ENCODE results near the gene ACP2.
A peak's percentile ranks its signal among the peaks of the same experiment; 100 is the strongest.

Gene ACP2, protein sequence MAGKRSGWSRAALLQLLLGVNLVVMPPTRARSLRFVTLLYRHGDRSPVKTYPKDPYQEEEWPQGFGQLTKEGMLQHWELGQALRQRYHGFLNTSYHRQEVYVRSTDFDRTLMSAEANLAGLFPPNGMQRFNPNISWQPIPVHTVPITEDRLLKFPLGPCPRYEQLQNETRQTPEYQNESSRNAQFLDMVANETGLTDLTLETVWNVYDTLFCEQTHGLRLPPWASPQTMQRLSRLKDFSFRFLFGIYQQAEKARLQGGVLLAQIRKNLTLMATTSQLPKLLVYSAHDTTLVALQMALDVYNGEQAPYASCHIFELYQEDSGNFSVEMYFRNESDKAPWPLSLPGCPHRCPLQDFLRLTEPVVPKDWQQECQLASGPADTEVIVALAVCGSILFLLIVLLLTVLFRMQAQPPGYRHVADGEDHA
- long read RNA-seq, transcript ACP2-201 (11 exons, 2,203 nt): major isoform, 27 of 40 reads
- long read RNA-seq, partial matches to known transcripts: 0 of 40 reads
- long read RNA-seq, other reads (novel, unspliced or antisense): 11 of 40 reads

- H3K27ac ChIP-seq (replicated peaks): peak within 1 kb of the TSS; percentile 93
- TF ChIP-seq GABPA (IDR thresholded peaks at IDR 0.05; ENCODE audit: low read depth): peak; percentile 99
- TF ChIP-seq, protein P1, sequence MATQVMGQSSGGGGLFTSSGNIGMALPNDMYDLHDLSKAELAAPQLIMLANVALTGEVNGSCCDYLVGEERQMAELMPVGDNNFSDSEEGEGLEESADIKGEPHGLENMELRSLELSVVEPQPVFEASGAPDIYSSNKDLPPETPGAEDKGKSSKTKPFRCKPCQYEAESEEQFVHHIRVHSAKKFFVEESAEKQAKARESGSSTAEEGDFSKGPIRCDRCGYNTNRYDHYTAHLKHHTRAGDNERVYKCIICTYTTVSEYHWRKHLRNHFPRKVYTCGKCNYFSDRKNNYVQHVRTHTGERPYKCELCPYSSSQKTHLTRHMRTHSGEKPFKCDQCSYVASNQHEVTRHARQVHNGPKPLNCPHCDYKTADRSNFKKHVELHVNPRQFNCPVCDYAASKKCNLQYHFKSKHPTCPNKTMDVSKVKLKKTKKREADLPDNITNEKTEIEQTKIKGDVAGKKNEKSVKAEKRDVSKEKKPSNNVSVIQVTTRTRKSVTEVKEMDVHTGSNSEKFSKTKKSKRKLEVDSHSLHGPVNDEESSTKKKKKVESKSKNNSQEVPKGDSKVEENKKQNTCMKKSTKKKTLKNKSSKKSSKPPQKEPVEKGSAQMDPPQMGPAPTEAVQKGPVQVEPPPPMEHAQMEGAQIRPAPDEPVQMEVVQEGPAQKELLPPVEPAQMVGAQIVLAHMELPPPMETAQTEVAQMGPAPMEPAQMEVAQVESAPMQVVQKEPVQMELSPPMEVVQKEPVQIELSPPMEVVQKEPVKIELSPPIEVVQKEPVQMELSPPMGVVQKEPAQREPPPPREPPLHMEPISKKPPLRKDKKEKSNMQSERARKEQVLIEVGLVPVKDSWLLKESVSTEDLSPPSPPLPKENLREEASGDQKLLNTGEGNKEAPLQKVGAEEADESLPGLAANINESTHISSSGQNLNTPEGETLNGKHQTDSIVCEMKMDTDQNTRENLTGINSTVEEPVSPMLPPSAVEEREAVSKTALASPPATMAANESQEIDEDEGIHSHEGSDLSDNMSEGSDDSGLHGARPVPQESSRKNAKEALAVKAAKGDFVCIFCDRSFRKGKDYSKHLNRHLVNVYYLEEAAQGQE (IDR thresholded peaks at IDR 0.05; ENCODE audit: insufficient replicate concordance, low read depth): peak; percentile 76
- TF ChIP-seq SPI1 (IDR thresholded peaks at IDR 0.05; ENCODE audit: borderline replicate concordance, low read depth): no peak; the same call in 1 of the 2 replicates
- TF ChIP-seq, protein P2, sequence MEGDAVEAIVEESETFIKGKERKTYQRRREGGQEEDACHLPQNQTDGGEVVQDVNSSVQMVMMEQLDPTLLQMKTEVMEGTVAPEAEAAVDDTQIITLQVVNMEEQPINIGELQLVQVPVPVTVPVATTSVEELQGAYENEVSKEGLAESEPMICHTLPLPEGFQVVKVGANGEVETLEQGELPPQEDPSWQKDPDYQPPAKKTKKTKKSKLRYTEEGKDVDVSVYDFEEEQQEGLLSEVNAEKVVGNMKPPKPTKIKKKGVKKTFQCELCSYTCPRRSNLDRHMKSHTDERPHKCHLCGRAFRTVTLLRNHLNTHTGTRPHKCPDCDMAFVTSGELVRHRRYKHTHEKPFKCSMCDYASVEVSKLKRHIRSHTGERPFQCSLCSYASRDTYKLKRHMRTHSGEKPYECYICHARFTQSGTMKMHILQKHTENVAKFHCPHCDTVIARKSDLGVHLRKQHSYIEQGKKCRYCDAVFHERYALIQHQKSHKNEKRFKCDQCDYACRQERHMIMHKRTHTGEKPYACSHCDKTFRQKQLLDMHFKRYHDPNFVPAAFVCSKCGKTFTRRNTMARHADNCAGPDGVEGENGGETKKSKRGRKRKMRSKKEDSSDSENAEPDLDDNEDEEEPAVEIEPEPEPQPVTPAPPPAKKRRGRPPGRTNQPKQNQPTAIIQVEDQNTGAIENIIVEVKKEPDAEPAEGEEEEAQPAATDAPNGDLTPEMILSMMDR (IDR thresholded peaks at IDR 0.05; ENCODE audit: insufficient read depth, low read length): peak; percentile 14
- TF ChIP-seq POLR2AphosphoS5 (IDR thresholded peaks at IDR 0.05; ENCODE audit: low read depth): peak; percentile 92
- H3K27me3 ChIP-seq (ENCODE audit: insufficient read depth, poor library complexity, severe bottlenecking): no peaks in the 10 kb centered on the region
- peak within 1 kb of the TSS; percentile 81 for H3K4me3 ChIP-seq (replicated peaks; ENCODE audit: insufficient read depth, low read length)
- DNase-seq (ENCODE audit: low read depth in 1 of 2, low spot score in 1 of 2): peak; percentile 87 to 91
Measured at GRCh38 chr11:47248664-47249377, at the start of gene ACP2. Gene ACP2 (minus strand): TSS chr11:47248814. CDS start chr11:47248789, 25 bp downstream.

DNA sequence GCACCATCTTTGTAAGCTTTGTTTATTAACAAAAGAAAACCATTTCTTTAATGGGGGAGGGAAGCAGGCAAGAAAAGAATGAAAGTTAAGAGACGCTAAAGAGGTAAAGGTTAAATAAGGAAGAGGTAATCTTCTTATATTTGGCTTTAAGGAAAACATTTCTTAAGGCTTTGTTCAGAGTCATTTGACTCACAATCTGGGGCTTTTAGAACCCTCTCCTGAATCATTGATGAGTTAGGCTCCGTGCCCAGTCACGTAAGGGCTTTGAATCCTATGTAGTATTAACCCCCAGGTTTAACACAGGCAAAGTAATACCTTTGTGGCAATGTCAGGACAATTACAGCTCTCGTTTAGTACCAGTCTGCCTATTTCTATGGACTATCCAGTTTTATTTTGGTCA lies 47.4 kb upstream of the ACP2 start:
- no peak overlapping the region for H3K4me3 ChIP-seq (replicated peaks; ENCODE audit: insufficient read depth, low read length)
- DNase-seq (ENCODE audit: low read depth in 1 of 2, low spot score in 1 of 2): no peak
- no peak overlapping the region for H3K27ac ChIP-seq (replicated peaks)
- no peaks in the 10 kb centered on the region for H3K27me3 ChIP-seq (ENCODE audit: insufficient read depth, poor library complexity, severe bottlenecking)
- TF ChIP-seq, protein P1 (IDR thresholded peaks at IDR 0.05; ENCODE audit: insufficient replicate concordance, low read depth): no peak
- TF ChIP-seq GABPA (IDR thresholded peaks at IDR 0.05; ENCODE audit: low read depth) (no peak), SPI1 (IDR thresholded peaks at IDR 0.05; ENCODE audit: borderline replicate concordance, low read depth) (no peak), POLR2AphosphoS5 (IDR thresholded peaks at IDR 0.05; ENCODE audit: low read depth) (no peak)
- TF ChIP-seq, protein P2 (IDR thresholded peaks at IDR 0.05; ENCODE audit: insufficient read depth, low read length): no peak

DNA sequence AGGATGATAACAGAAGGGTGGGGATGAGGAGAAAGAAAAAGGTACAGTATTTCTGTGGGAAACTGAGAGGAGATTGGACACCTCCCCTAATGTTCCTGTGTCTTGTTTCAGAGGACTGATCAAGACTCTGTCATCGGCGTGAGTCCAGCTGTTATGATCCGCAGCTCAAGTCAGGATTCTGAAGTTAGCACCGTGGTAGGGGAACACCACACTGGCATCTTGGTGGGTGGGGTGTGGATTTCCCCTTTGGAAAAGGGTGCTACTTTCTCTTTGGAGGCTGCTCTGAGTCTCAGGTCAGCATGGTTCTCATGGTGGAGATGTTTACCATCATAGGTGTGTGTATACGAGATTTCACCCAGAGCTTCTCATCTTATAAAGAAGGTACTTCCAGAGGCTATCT lies 46.8 kb upstream of the ACP2 start:
- Histone ChIP-seq H3K4me3 (replicated peaks; ENCODE audit: insufficient read depth, low read length) (no peak overlapping the region), H3K27me3 (ENCODE audit: insufficient read depth, poor library complexity, severe bottlenecking) (no peaks in the 10 kb centered on the region), H3K27ac (replicated peaks) (no peak overlapping the region)
- TF ChIP-seq GABPA (IDR thresholded peaks at IDR 0.05; ENCODE audit: low read depth) (no peak), SPI1 (IDR thresholded peaks at IDR 0.05; ENCODE audit: borderline replicate concordance, low read depth) (no peak), POLR2AphosphoS5 (IDR thresholded peaks at IDR 0.05; ENCODE audit: low read depth) (no peak)
- TF ChIP-seq, protein P2 (IDR thresholded peaks at IDR 0.05; ENCODE audit: insufficient read depth, low read length): no peak
- TF ChIP-seq, protein P1 (IDR thresholded peaks at IDR 0.05; ENCODE audit: insufficient replicate concordance, low read depth): no peak
- no peak for DNase-seq (ENCODE audit: low read depth in 1 of 2, low spot score in 1 of 2)
